ENCODE results near the gene PCDHA11. TPM values are rescaled to one million over a fixed set of nuclear protein-coding genes. Genes with fewer than 3 reads are reported as not detected.

PCDHA11 gene
- total RNA-seq, 4 donors from 2014 or later, result 0.17 to 0.94 (median 0.34) TPM; not detected in 1

GRCh38 chr5:140883927-140884697, 15.4 kb downstream of the PCDHA11 start:
- no peak overlapping the region for H3K4me3 ChIP-seq (ENCODE audit: low read depth, poor library complexity, severe bottlenecking)
- TF ChIP-seq POLR2A (IDR thresholded peaks at IDR 0.05) (no peak), CTCF (IDR thresholded peaks at IDR 0.05) (no peak)
- intact Hi-C loops (cut with DNase I; ENCODE audit: low total_unique reads), result no loop called here
- no peak for DNase-seq (ENCODE audit: low spot score in 2 of 2)
- 48 to 55% methylated on average over 36 to 70 of the region's 79 CpGs for WGBS, 2 donors

DNA sequence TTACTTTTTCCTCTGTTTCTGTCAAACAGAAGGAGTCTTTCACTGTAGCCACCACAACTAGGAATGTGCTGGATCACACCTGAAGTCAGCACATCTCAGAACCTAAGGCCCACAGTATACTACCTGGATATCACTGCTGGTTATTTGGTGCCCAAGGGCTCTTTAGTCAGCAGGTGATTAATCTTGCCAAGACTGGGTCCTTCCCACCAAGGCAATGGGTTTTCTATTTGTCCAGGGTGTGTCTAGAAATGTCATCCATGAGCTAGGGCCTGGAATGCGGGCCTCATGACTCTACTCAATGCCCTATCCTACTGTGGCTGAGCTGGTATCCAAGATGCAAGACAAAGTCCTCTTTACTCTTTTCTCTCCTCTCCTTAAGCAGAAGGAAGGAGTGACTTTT, 47.6 kb downstream of the PCDHA11 start:
- TF ChIP-seq POLR2A (IDR thresholded peaks at IDR 0.05), result no peak
- no peak for TF ChIP-seq CTCF (IDR thresholded peaks at IDR 0.05)
- intact Hi-C loops (cut with DNase I; ENCODE audit: low total_unique reads), result no loop called here
- no peak for DNase-seq (ENCODE audit: low spot score in 2 of 2)
- no peak overlapping the region for H3K4me3 ChIP-seq (ENCODE audit: low read depth, poor library complexity, severe bottlenecking)
- WGBS, 2 donors, result 78 to 90% methylated on average over 1 of the region's 1 CpG

Other genes starting within 250 kb of the PCDHA11 start
- gene CD14, start 235.8 kb upstream of the PCDHA11 start, total RNA-seq, result 10 to 100 TPM; 14.9 to 22.1 (median 19.1) TPM
- gene TMCO6, start 229.5 kb upstream of the PCDHA11 start, total RNA-seq, result 10 to 100 TPM; 60.3 to 99.8 (median 67.3) TPM
- 10 to 100 TPM; 39.4 to 57.6 (median 45.8) TPM for gene NDUFA2, start 221.3 kb upstream of the PCDHA11 start, total RNA-seq
- gene IK, start 221.1 kb upstream of the PCDHA11 start, total RNA-seq, result 100 to 1,000 TPM in 1 of 4 donors, 10 to 100 TPM in 3; 64.1 to 105 (median 94.8) TPM
- 10 to 100 TPM; 19.7 to 26.1 (median 21.4) TPM for gene WDR55, start 204.1 kb upstream of the PCDHA11 start, total RNA-seq
- under 1 TPM; 0.49 to 0.94 (median 0.69) TPM for gene DND1, start 195.4 kb upstream of the PCDHA11 start, total RNA-seq
- gene HARS1, start 177.6 kb upstream of the PCDHA11 start, total RNA-seq, result 10 to 100 TPM; 71.9 to 90.6 (median 80.8) TPM
- gene HARS2, start 177.5 kb upstream of the PCDHA11 start, total RNA-seq, result 10 to 100 TPM; 17.4 to 37.2 (median 31.8) TPM
- 10 to 100 TPM; 28.2 to 48.6 (median 41.2) TPM for gene ZMAT2, start 168.5 kb upstream of the PCDHA11 start, total RNA-seq
- not detected for gene PCDHA1, start 82.8 kb upstream of the PCDHA11 start, total RNA-seq
- not detected for gene PCDHA2, start 74.1 kb upstream of the PCDHA11 start, total RNA-seq
- gene PCDHA3, start 67.9 kb upstream of the PCDHA11 start, total RNA-seq, result under 1 TPM in 2 of 4 donors, not detected in 2; 0.05 to 0.13 TPM
- gene PCDHA4, start 61.9 kb upstream of the PCDHA11 start, total RNA-seq, result under 1 TPM in 3 of 4 donors, not detected in 1; 0.08 to 0.58 (median 0.23) TPM
- under 1 TPM in 3 of 4 donors, not detected in 1; 0.05 to 0.19 (median 0.10) TPM for gene PCDHA5, start 47.3 kb upstream of the PCDHA11 start, total RNA-seq
- under 1 TPM in 2 of 4 donors, not detected in 2; 0.13 to 0.49 TPM for gene PCDHA6, start 41.0 kb upstream of the PCDHA11 start, total RNA-seq
- under 1 TPM in 1 of 4 donors, not detected in 3; 0.20 TPM for gene PCDHA7, start 34.7 kb upstream of the PCDHA11 start, total RNA-seq
- under 1 TPM in 1 of 4 donors, not detected in 3; 0.22 TPM for gene PCDHA8, start 27.8 kb upstream of the PCDHA11 start, total RNA-seq
- under 1 TPM in 2 of 4 donors, not detected in 2; 0.06 to 0.07 TPM for gene PCDHA9, start 20.6 kb upstream of the PCDHA11 start, total RNA-seq
- 1 to 10 TPM in 1 of 4 donors, under 1 TPM in 3; 0.08 to 1.0 (median 0.55) TPM for gene PCDHA10, start 13.1 kb upstream of the PCDHA11 start, total RNA-seq
- under 1 TPM in 3 of 4 donors, not detected in 1; 0.04 to 0.39 (median 0.25) TPM for gene PCDHA12, start 6.4 kb downstream of the PCDHA11 start, total RNA-seq
- under 1 TPM in 3 of 4 donors, not detected in 1; 0.16 to 0.34 (median 0.30) TPM for gene PCDHA13, start 13.2 kb downstream of the PCDHA11 start, total RNA-seq
- under 1 TPM in 2 of 4 donors, not detected in 2; 0.16 to 0.17 TPM for gene PCDHAC1, start 57.3 kb downstream of the PCDHA11 start, total RNA-seq
- under 1 TPM in 3 of 4 donors, not detected in 1; 0.21 to 0.29 (median 0.27) TPM for gene PCDHAC2, start 97.5 kb downstream of the PCDHA11 start, total RNA-seq
- not detected for gene PCDHB1, start 182.4 kb downstream of the PCDHA11 start, total RNA-seq
- gene PCDHB2, start 225.7 kb downstream of the PCDHA11 start, total RNA-seq, result 1 to 10 TPM; 2.3 to 6.2 (median 3.2) TPM
- gene PCDHB3, start 231.5 kb downstream of the PCDHA11 start, total RNA-seq, result 1 to 10 TPM in 3 of 4 donors, under 1 TPM in 1; 0.84 to 1.6 (median 1.3) TPM

All from lower leg skin (tissue), 4 donors.